ENCODE data around the gene SKI. TPM values are rescaled to one million over a fixed set of nuclear protein-coding genes. Genes with fewer than 3 reads are reported as not detected.

SKI gene
- total RNA-seq, 1 experiment from 2014 or later = 89.5 TPM

DNA sequence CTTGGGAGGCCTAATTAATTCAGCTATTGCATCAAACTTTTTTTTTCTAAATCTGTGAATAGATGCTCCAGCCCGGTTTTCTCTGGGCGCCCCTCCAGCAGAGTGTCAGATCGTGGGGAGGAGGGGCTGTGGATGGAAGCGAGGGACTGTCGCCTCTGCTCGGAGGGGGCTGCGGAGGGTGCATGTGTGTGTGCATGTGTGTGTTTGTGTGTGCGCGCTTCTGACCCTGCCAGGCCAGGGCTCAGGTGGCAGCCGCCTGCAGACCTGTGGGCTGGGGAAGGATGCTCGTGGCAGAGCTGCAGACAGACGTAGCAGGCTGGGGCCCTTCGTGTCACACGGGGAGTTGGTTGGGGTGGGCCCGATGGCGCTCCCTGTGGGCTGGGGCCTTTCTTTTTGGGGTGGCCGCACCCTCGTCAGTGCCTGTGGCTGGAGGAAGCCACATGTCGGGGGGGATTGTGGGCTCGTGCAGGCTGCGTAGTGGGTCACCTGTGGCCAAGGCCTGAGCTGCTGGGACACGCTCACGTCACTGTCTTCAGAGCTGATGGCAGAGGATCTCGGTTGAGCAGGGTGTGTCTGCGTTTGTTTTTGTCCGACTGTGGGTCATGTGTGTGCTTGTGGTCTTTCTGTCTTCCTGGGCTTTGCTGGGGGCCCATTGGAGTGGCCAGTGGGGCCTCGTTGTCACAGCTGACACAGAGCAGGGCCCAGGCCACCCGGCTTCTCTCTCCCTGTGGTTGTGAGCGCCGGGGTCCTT lies 2.8 kb downstream of the SKI start:
- Histone ChIP-seq H2AK5ac (ENCODE audit: insufficient read length, low read length) (no peak overlapping the region), H3K4ac (ENCODE audit: low read depth, low read length) (no peak overlapping the region), H3K23me2 (ENCODE audit: insufficient read length, low read depth, low read length, poor library complexity, severe bottlenecking) (peaks cover 32% of the 10 kb centered on the region), H3K9ac (ENCODE audit: extremely low read depth, insufficient read length, low read length) (peak overlapping the region; percentile 31), H3K27ac (ENCODE audit: insufficient read length, low read depth, low read length) (no peak overlapping the region), H3K4me2 (ENCODE audit: insufficient read depth, insufficient read length, low read length) (peak overlapping the region; percentile 65), H3K79me2 (ENCODE audit: insufficient read depth, low read length) (peaks cover 67% of the 10 kb centered on the region; the same call in 1 of the 2 replicates), H3K79me1 (ENCODE audit: insufficient read depth, low read depth, low read length, poor library complexity, severe bottlenecking) (peaks cover 15% of the 10 kb centered on the region), H3K23ac (ENCODE audit: insufficient read length, low read depth, low read length) (no peak overlapping the region), H4K20me1 (ENCODE audit: control insufficient read depth, insufficient read depth, insufficient read length) (no peaks in the 10 kb centered on the region), H2BK120ac (ENCODE audit: low read depth, low read length, poor library complexity, severe bottlenecking) (no peak overlapping the region), H4K8ac (replicated peaks; ENCODE audit: insufficient read length, low read depth, low read length) (no peak overlapping the region), H2BK15ac (ENCODE audit: low read depth, low read length) (no peak overlapping the region), H2AFZ (ENCODE audit: low read length) (no peak overlapping the region), H2BK12ac (ENCODE audit: insufficient read length, low read depth, low read length) (no peak overlapping the region), H4K5ac (ENCODE audit: insufficient read length, low read depth, low read length) (no peak overlapping the region), H4K91ac (ENCODE audit: insufficient read length, low read depth, low read length) (no peak overlapping the region), H3K4me1 (ENCODE audit: insufficient read depth, low read length) (no peaks in the 10 kb centered on the region; the same call in 1 of the 2 replicates), H3K9me3 (ENCODE audit: control insufficient read depth, low read depth, low read length) (no peaks in the 10 kb centered on the region), H3K56ac (ENCODE audit: insufficient read length, low read depth, low read length) (no peak overlapping the region), H2BK20ac (ENCODE audit: low read depth, low read length, poor library complexity, severe bottlenecking) (no peak overlapping the region), H2BK5ac (ENCODE audit: insufficient read length, low read length) (no peak overlapping the region), H3K14ac (ENCODE audit: insufficient read depth, low read length) (peak overlapping the region; percentile 46; the same call in 1 of the 2 replicates), H3K27me3 (ENCODE audit: insufficient read depth, low read length) (no peaks in the 10 kb centered on the region), H3K18ac (ENCODE audit: insufficient read length, low read depth, low read length) (no peak overlapping the region), H3T11ph (ENCODE audit: low read length) (no peak overlapping the region)
- Mint-ChIP-seq H3K27me3 (ENCODE audit: low read depth) (peaks cover 3% of the 10 kb centered on the region; the same call in 1 of the 2 replicates), H3K27ac (peak overlapping the region in 2 of 3 experiments; percentile 32 to 77; a peak in 3 of 7 replicates), H3K9me3 (no peaks in the 10 kb centered on the region; a peak in 1 of 5 replicates), H3K36me3 (ENCODE audit: insufficient read depth in 1 of 3, low read depth in 3 of 3) (peaks cover 6 to 25% (median 10%) of the 10 kb centered on the region in 3 experiments; a peak in 5 of 7 replicates), H3K4me3 (peak overlapping the region; percentile 96 to 97), H3K4me1 (peaks cover 47 to 53% of the 10 kb centered on the region in 2 experiments)
- no peak for DNase-seq
- TF ChIP-seq CTCF (conservative IDR thresholded peaks at IDR 0.05) = no peak
- no CpG with 5 or more reads among the region's 30 CpGs for WGBS (ENCODE audit: extremely low coverage, insufficient read length, low lambda C conversion rate)
